ENCODE results near the gene PCK1. TPM values are rescaled to one million over a fixed set of nuclear protein-coding genes. Genes with fewer than 3 reads are reported as not detected.

The PCK1 gene
- total RNA-seq, 1 experiment from 2014 or later = not detected

GRCh38 chr20:57581202-57582028 lies 20.5 kb downstream of the PCK1 start:
- Mint-ChIP-seq H3K9me3 (no peaks in the 10 kb centered on the region; a peak in 1 of 5 replicates), H3K4me3 (no peak overlapping the region), H3K36me3 (ENCODE audit: insufficient read depth in 1 of 3, low read depth in 3 of 3) (no peaks in the 10 kb centered on the region), H3K27ac (peak overlapping the region in 1 of 3 experiments; percentile 37; a peak in 1 of 7 replicates), H3K27me3 (ENCODE audit: low read depth) (peaks cover 15% of the 10 kb centered on the region), H3K4me1 (peaks cover 15 to 33% of the 10 kb centered on the region in 2 experiments)
- H3K9ac ChIP-seq (ENCODE audit: extremely low read depth, insufficient read length, low read length) = no peak overlapping the region
- H2BK12ac ChIP-seq (ENCODE audit: insufficient read length, low read depth, low read length) = no peak overlapping the region
- no peak overlapping the region for H4K91ac ChIP-seq (ENCODE audit: insufficient read length, low read depth, low read length)
- no peak overlapping the region for H2BK15ac ChIP-seq (ENCODE audit: low read depth, low read length)
- no peak for DNase-seq
- no peaks in the 10 kb centered on the region for H3K9me3 ChIP-seq (ENCODE audit: control insufficient read depth, low read depth, low read length)
- H2BK120ac ChIP-seq (ENCODE audit: low read depth, low read length, poor library complexity, severe bottlenecking) = no peak overlapping the region
- H3K27ac ChIP-seq (ENCODE audit: insufficient read length, low read depth, low read length) = no peak overlapping the region
- no peak overlapping the region for H3K56ac ChIP-seq (ENCODE audit: insufficient read length, low read depth, low read length)
- no peaks in the 10 kb centered on the region for H3K4me1 ChIP-seq (ENCODE audit: insufficient read depth, low read length)
- no peak overlapping the region for H2BK20ac ChIP-seq (ENCODE audit: low read depth, low read length, poor library complexity, severe bottlenecking)
- WGBS (ENCODE audit: extremely low coverage, insufficient read length, low lambda C conversion rate) = no CpG with 5 or more reads among the region's 14 CpGs
- H4K20me1 ChIP-seq (ENCODE audit: control insufficient read depth, insufficient read depth, insufficient read length) = no peaks in the 10 kb centered on the region
- H4K5ac ChIP-seq (ENCODE audit: insufficient read length, low read depth, low read length) = no peak overlapping the region
- H3K27me3 ChIP-seq (ENCODE audit: insufficient read depth, low read length) = no peaks in the 10 kb centered on the region
- no peak for TF ChIP-seq CTCF (conservative IDR thresholded peaks at IDR 0.05)
- no peak overlapping the region for H3K4me2 ChIP-seq (ENCODE audit: insufficient read depth, insufficient read length, low read length)
- H3T11ph ChIP-seq (ENCODE audit: low read length) = no peak overlapping the region
- H3K18ac ChIP-seq (ENCODE audit: insufficient read length, low read depth, low read length) = peak overlapping the region; percentile 9
- no peak overlapping the region for H2AK5ac ChIP-seq (ENCODE audit: insufficient read length, low read length)
- H3K79me2 ChIP-seq (ENCODE audit: insufficient read depth, low read length) = no peaks in the 10 kb centered on the region
- no peak overlapping the region for H3K4ac ChIP-seq (ENCODE audit: low read depth, low read length)
- H3K23me2 ChIP-seq (ENCODE audit: insufficient read length, low read depth, low read length, poor library complexity, severe bottlenecking) = no peaks in the 10 kb centered on the region
- H3K14ac ChIP-seq (ENCODE audit: insufficient read depth, low read length) = no peak overlapping the region; the same call in 1 of the 2 replicates
- no peak overlapping the region for H3K23ac ChIP-seq (ENCODE audit: insufficient read length, low read depth, low read length)
- H2AFZ ChIP-seq (ENCODE audit: low read length) = no peak overlapping the region
- H2BK5ac ChIP-seq (ENCODE audit: insufficient read length, low read length) = no peak overlapping the region
- no peaks in the 10 kb centered on the region for H3K79me1 ChIP-seq (ENCODE audit: insufficient read depth, low read depth, low read length, poor library complexity, severe bottlenecking)
- no peak overlapping the region for H4K8ac ChIP-seq (replicated peaks; ENCODE audit: insufficient read length, low read depth, low read length)

Data from H9 (cell line).